Stimulated activated CD4-positive, alpha-beta T cell treated with anti-CD3 and anti-CD28 coated beads, TNF-alpha, amount 100 ng/mL, for 4 hours (primary cell): ENCODE data around the gene SEMA6C.
"Not testable (repeated sequence)": the region's sequence is repeated elsewhere in the genome, so short reads cannot be mapped to it uniquely, and the experiment has no call there.

Experiments
- DNase-seq, 3 experiments: peaks; one replicate each; pipeline ENCODE4 v3.0.0-alpha.2; 2020; ENCODE audit warnings: low read depth in 3 of 3

SEMA6C gene

GRCh38 chr1:151131701-151132334, 14.6 kb downstream of the SEMA6C start:
- no peak for DNase-seq

- peak; percentile 61 to 68 (median 67) for DNase-seq
Observed at GRCh38 chr1:151130987-151131586, 15.3 kb downstream of the SEMA6C start.

GRCh38 chr1:151128800-151129199, 17.6 kb downstream of the SEMA6C start:
- DNase-seq, result no peak

- DNase-seq, result no peak
Observed at GRCh38 chr1:151124763-151125403, 21.5 kb downstream of the SEMA6C start.

- no peak for DNase-seq
Observed at GRCh38 chr1:151113877-151114276, 32.6 kb downstream of the SEMA6C start.

- DNase-seq, result no peak
Observed at GRCh38 chr1:151108331-151108730, 38.1 kb downstream of the SEMA6C start.

- DNase-seq, result no peak
Observed at GRCh38 chr1:151106894-151107293, 39.5 kb downstream of the SEMA6C start.

GRCh38 chr1:151104630-151105029, 41.8 kb downstream of the SEMA6C start:
- no peak for DNase-seq

- DNase-seq, result no peak
Observed at GRCh38 chr1:151098126-151098525, 48.3 kb downstream of the SEMA6C start.

- not testable (repeated sequence) for DNase-seq
Observed at GRCh38 chr1:151097426-151097825, 49.0 kb downstream of the SEMA6C start.

- no peak for DNase-seq
Observed at GRCh38 chr1:151085953-151086559, 60.4 kb downstream of the SEMA6C start.
